NCI-H2081 treated with DMSO at 0.1 percent for 48 hours (cell line): Measurements from ENCODE around the gene ECT2L.

Source experiments
- DNase-seq: peaks from one replicate; lab custom pipeline; 2025; lab: John Stamatoyannopoulos, UW

Gene ECT2L

DNA sequence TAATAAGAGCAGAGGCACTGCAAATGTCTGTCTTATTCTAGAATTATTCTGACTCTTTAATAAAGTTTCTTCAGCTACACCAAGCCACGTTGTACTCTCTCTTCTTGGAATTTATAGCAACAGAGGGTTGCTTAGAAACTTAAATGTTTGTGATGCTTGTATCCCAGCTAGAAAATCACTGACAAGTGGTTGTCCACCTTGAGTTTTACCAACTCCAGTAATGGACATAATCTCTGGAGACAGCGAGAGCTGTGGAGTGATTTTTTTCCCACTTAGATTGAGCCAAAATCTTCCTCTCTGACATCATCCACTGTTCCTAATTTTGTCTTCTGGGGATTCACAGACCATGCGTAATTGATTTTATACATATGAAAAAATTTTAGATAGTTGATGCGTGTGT lies 8.0 kb downstream of the ECT2L start:
- no peak for DNase-seq

DNA sequence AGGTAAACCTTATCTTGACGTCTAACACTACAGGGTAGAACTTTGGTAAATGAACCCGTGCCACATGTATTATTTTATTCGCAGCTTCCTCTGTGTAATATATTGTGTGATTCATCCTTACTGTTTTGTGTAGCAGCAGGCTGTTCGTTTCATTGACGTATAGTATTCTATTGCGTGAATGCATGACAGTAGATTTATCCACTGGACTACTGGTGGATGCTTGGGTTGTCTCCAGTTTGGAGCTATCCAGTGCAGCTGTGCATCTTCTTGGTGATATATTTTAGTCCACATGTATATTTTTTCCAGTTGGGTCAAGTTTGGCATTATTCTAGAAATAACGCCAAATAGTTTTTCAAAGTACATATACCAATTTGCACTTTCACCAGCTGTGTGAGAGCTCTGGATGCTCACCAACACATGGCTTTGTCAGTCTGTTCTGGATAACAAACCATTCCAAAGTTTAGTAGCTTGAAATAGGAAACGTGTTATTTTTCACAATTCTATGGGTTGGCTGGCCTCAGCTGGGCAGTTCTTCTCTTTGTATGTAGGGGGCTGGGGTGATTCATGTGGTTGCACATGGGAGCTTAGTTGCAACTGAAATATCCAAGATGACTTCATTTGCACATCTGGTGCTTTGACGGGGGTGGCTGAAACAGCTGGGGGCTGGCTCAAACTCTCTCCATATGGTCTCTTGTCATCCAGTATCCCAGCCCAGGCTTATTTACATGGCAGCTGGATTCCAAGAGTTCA lies 9.3 kb downstream of the ECT2L start:
- DNase-seq, result no peak

DNA sequence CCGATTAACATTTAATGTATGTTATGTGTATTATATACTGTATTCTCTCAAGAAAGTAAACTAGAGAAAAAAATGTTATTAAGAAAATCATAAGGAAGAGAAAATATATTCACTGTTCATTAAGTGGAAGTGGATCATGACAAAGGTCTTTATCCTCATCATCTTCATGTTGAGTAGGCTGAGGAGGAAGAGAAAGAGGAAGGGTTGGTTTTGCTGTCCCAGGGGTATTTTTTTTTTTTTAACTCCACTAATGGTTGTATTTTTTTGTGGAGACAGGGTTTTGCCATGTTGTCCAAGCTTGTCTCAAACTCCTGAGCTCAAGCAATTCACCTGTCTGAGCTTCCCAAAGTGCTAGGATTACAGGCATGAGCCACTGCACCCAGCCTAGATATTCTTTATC lies 11.0 kb downstream of the ECT2L start:
- DNase-seq, result no peak

DNA sequence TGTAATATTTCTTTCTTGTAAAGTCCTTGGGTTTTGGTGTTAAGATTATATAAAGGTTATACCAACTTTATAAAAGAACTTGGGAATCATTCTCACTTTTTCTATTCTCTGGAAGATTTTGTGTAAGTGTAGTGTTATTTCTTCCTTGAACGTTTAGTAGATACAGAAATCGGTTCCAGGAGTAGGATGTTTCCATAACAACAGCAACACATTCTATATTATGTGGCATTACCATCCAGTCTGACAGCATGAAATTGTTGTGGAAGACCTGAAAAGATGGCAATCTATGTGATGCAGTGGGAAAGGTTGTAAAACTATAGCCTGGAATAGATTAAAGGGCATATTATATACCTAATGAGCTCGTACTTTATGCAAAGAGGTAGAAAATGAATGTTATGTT lies 13.8 kb downstream of the ECT2L start:
- DNase-seq, result no peak

DNA sequence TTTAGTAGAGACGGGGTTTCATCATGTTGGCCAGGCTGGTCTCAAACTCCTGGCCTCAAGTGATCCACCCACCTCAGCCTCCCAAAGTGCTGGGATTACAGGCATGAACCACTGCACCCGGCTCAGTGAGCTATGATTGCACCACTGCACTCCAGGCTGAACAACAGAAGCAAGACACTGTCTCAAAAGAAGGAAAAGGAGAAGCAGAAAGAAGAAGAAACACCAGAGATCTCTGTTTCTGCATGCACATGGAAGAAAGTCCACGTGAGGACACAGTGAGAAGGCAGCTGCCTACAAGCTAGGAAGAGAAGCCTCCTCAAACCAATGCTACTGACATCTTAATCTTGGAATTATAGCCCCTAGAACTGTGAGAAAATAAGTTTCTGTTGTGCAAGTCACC lies 16.0 kb downstream of the ECT2L start:
- no peak for DNase-seq

DNA sequence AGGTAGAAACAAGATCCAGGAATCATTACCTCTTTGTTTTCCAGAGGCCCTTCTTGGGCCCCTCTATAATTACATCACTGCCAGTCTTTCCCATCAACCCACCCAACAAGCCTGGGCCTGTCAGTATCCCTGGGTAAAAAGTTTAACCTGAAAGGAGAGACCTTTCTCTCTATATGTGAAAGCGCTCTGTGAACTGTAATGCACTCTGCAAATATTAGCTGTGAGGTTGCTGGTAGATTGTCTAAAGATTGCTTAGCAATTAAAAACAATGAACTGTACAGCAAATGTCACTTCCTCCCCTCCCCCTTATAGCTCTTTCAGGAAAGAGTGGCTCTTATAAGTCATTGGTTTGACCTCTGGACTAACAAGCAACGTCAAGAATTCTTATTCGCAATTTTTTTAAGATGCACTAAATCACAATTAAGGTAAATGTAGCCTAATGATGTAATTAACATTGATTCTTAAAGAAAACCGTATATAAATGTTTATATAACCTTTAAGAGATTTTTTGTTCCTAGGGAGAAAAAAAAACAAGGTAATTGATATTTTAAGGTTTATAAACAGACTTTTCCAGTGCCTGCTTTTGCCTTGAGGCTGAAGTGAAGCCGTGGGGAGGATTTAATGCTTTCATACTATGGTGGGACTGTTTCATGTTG lies 18.4 kb downstream of the ECT2L start:
- peak; percentile 78 for DNase-seq

DNA sequence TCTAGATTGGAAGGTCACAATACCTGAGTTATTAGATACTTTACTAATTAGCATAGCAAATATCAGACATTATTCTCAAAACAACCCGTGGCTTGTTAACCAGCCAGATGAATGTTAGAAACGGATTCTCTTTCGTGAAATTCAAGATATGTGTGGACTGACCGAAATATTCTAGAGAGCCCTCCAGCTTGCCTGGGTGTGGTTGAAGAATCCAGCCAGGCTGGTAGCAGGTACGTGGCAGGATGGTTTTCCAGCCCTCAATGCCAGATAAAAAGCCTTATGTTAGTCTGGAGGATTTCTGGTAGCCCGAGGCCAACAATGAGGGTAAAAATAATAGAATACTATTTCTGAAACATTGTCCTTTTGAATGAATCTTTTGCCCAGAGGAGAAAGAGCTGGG lies 19.3 kb downstream of the ECT2L start:
- no peak for DNase-seq

DNA sequence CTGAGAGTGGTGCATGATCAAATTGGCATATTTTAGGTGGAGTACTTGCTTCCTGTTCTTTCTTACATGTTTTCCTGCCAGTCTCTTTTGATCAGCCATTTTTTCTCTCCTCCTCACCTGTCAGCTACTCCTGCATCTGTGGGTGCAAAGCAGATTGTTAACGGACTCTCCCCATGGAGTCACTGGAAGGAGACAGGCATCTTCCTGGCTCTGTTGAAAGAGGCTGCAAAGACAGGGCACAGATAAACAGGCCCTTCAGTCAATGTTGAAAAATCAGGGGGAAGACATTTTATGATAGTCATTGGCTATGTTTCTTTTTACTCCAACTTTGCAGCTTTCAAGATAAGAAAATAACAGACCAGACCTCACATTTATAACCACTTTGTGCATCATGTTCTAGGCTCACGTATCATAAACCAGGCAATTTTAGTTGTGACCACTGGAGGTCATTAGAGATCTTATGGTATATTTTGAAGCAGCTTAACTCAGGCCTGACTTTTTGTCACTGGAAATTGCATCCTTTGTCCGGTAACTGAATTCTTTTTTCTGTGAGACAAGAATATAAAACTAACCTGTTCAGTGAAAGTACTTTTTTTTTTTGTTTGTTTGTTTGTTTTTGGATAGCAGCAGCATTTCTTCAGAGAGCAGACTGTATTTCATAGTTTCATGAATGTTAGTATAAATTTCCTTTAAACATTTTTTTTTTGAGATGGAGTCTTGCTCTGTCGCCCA lies 20.1 kb downstream of the ECT2L start:
- DNase-seq, result peak; percentile 39

DNA sequence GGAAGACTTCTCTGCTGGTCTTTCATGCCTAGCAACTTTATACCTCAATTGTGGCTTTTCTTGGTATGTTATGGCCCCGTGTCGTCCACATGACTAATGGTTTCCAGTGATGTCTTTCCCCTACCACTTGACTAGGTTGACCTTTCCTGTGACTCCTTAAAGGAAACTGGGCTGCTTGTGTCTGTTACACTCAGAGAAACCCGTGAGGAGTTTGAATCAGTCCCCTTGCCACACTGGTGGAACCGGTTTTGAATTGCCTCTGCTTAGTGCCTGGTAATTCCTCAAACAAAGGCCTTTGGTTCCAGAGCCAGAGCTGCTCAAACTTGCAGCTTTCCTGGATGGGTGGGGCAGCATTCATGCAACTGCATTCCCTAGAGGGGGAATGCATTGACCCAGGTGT lies 21.9 kb downstream of the ECT2L start:
- peak; percentile 34 for DNase-seq

DNA sequence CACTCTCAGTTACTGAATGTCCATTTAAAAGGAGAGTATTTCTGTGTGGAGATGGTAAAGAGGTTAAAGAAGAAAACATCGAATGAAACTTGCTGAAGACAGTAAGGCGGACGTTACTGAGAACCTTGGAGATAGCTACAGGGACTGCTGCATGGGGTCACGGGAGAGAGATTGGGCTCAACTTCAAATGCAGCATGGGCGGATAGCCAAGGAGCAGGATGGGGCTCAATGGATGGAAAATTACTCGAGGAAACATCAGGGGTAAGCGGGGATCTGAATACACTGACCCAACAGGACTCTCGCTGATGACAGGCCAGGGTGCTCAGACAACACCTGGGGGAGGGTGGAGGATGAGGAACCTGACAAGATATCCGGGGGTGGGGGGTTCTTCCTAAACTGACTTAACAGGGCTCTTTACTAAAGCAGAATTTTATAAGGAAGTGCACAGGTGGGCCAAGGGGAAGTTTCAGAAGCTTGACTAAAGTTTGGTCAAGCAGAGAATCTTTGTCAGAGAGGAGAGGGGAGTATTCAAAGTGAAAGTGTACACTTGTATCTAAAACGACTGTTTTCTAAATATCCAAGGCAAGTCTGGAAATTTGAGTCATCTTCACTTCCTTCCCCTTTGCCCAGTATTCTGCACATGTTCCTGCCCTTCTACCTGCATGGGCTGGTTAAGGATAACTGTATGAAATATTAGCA lies 22.8 kb downstream of the ECT2L start:
- no peak for DNase-seq

DNA sequence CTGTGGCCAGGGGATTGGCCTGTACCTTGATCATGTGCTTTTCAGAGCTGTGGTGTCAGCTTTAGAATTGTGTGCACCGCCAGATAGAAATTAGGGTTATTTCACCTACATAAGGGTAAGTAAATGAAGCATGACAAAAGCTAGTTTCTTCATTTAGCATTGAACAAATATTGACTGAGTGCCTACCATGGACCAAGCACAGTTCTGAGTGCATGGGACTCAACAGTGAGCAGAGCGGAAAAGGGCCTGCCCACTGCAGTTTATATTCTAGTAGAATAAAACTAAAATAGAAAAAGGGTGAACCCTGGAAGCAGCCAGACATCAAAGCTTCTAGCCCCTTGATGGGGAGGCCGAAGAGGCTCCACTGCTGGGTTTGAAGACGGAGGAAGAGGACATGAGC lies 25.6 kb downstream of the ECT2L start:
- no peak for DNase-seq

DNA sequence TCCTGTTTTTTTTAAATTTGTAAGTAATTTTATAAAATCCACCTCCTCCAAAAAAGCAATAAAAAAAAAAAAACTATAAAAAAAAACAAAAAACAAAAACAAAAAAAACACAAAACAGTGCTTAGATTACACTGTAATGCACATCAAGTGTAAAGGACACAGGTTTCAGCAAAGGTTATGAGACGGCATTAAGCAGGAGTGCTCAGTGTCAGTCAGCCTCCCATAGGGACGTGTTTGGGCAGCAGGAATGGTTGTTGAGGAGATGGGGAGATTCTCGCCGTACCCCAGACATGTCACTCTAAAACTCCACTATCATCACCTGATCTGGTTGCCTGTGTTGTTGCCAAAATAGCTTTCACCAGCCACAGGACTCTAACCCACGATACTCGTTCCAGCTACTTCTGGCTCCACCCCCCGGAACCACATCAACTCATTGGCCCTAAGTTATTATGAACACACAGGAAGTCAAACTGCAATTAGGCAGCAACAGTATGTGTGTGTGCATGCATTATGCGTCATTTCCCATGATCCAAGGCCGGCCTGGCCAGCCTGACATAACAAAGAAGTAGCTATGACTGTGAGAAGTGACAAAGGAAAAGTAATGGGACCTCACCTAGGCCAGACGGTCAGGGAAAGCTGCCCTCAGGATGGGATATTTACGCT lies 28.7 kb downstream of the ECT2L start:
- DNase-seq, result no peak

DNA sequence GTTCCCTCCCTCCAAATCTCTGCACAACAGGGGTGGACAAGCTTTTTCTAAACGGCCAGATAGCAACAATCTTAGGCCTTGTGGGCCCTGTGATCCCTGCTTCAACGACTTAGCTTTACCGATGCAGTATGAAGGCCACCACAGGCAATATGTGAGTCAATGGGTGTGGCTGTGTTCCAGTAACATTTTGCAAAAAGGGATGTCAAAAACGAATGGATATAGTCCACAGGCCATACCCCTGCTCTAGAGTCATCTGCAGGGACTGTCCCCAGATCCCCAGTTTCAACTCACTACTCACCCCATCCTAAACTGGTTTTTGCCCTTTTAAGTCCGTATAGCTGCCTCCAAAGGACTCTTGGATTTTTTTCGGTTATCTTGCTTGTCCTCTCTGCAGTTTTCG lies 34.4 kb downstream of the ECT2L start:
- DNase-seq, result no peak

DNA sequence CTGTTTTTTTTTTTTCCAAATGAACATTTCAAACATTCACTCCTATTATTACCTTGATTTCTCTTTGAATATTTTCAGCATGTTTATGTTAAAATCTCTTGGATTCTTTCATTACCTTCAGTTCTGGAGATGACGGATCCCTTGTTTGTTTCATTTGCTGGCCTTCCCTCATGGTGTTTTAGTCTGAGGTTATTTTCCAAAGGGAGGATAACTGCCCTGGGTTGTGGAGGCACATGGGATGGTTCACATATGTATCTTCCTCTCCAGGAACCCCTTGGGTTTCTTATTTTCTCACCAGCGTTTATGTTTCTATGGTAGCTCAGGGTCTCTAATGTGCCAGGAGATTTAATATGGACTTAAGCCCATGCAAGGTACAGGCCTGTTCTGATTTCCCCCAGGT lies 36.3 kb downstream of the ECT2L start:
- DNase-seq, result no peak

DNA sequence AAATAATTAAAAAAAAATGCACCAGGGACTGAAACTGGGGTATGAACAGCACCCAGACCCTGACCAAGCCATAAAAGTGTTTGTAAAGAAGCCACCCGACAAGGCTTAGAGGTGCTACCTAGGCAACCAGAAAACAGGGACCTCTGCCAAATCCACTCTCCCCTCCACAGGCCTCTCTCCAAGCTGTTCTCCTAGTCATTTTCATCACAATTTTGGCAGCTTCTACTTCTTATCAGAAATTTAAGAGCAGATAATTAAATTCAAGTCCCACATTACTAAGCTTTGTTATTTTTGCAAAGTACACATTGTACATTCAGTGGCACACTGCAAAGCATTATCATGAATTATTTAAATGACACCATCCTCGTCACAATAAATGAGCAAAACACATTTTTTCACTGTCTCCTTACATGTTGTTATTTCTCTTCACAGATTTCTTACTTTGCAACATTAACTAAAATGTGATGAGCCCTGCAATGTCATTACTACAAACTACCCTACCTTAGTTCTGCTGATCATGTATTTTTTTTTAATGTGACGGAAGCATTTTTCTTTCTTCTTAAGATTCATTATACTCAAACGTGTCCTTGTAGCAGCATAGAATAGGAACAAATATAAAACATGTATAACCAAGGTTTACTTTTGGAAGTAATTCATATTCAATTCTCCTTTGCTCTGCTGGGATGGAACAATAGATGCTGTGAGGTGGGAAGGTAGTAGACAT lies 38.1 kb downstream of the ECT2L start:
- DNase-seq, result peak; percentile 50

DNA sequence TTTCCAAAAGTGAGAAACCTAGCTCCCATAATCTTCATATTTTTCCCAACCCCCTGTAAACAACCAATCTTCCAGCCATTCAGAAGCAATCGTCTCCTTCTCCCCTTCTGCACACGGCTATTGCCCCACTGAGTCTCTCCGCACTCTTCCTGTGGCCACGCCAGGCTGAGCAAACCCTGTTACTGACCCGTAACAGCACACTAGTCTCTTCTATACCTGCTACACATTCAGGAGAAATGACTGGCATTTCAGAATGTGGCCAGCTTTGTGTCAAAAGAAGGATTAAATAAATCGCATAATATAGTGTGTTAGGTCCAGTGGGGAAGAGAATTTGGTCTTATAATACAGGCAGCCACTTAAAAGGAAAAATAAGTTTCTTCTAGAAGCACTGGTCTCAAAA lies 41.4 kb downstream of the ECT2L start:
- DNase-seq, result no peak

DNA sequence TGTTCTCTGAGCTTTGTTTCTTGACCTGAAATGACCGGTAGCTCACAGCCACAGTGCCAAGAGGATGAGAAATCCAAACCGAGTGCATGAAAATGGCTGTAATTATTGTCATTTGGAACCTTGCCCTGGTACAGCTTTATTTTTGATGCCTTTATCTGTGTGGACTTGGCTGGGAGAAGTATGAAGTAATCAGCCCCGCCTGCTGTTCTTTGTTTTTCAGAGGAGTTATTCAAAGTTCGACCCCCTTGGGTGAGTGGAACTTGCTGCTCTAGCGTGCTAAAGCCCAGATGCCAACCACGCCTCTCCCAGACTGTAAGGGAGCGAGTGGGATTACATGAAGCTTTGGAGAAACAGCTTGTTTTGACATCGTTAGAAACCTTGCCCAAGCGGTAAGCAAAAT lies 48.3 kb downstream of the ECT2L start:
- DNase-seq, result peak; percentile 71

DNA sequence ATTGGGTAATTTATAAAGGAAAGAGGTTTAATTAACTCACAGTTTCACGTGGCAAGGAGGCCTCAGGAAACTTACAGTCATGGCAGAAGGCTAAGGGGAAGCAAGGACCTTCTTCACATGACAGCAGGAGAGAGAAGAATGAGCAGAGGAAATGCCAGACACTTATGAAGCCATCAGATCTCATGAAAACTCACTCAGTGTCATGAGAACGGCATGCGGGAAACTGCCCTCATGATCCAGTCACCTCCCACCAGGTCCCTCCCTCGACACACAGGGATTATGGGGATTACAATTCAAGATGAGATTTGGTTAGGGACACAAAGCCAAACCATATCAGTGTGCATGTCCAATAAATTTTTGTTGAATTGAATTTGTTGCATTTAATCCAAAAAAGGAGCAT lies 52.0 kb downstream of the ECT2L start:
- DNase-seq, result no peak

DNA sequence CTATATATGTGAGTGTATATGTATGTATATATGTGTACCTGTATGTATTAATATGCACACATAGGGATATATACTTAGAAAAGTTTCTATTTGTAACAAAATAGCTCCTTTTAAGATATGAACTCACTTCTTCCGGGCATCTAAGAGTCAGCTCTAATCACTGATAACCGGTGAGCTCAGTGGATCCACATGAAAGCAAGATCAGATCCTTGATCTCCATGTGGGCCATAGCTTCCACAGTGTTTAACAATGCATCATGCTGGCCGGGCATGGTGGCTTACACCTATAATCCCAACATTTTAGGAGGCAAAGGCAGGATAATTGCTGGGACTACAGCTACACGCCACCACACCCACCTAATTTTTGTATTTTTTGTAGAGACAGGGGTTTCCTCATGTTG lies 52.6 kb downstream of the ECT2L start:
- DNase-seq, result no peak

DNA sequence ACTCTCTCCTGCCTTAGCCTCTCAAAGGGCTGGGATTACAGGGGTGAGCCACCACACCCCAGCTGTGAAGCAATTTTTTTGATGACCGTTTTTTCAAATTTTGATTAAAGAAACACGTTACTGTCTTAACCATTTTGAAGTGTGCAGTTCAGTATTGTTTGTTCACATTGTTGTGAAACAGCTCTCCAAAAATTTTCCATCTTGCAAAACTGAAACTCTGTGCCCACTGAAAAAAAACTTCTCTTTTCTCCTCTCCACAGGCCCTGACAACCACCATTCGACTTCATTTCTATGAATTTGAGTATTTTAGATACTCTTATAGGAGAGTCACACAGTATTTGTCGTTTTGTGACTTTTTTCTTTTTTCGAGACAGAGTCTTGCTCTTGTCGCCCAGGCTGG lies 53.9 kb downstream of the ECT2L start:
- DNase-seq, result no peak

DNA sequence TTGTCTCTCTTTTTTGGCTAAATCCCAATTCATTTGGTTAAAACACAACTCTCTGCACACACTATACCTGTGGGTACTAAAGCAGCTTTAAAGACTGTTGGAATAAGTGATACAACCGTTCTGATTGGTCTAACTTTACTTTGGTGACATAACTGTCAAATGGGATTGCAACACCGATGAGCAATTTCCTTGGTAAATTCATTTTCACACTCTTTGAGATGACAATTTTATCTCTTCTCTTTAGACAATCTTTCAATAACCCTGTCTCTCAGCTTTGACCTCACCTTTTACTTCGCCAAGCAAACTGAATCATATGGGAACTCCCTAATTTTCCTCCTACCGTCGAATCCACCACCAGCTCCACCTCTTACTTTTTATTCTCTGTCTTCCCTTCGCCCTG lies 60.8 kb downstream of the ECT2L start:
- no peak for DNase-seq

DNA sequence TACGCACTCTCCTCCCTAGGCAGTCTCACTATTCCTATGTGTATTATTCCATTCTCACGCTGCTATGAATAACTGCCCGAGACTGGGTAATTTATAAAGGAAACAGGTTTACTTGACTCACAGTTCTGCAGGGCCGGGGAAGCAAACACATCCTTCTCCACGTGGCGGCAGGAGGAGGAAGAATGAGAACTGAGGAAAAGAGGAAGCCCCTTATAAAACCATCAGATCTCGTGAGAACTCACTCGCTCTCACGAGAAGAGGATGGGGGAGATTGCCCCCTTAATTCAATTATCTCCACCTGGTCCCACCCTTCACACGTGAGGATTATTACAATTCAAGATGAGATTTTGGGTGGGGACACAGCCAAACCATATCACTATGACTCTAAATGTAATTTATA lies 61.9 kb downstream of the ECT2L start:
- DNase-seq, result no peak
